ENCODE data around the gene CACNA1I. TPM values are rescaled to one million over a fixed set of nuclear protein-coding genes. Genes with fewer than 3 reads are reported as not detected.

Gene CACNA1I
- total RNA-seq, 1 donor from 2014 or later: 0.03 TPM

DNA sequence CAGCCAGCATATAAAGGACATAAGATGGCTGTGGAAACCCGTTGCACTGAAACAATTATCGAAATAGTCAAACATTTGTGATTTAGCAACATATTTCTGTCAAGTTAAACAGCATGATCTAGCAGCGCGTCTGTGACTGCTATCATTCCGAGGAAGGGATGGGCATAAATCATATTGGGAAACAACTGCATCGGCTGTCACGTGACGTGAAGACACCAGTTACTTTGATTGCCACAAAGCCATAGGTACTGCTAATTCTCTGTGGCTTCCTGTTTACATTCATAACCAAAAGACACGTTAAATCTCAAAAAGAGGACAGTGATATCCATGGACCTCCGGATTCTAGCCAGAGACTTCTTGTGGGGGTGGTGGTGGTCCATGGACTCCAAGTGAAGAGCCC is 87.8 kb downstream of the CACNA1I start:
- H3K9me3 Mint-ChIP-seq (ENCODE audit: unreplicated experiment): no peaks in the 10 kb centered on the region
- peaks cover 47% of the 10 kb centered on the region for H3K27me3 Mint-ChIP-seq (ENCODE audit: unreplicated experiment)
- TF ChIP-seq, protein P1, sequence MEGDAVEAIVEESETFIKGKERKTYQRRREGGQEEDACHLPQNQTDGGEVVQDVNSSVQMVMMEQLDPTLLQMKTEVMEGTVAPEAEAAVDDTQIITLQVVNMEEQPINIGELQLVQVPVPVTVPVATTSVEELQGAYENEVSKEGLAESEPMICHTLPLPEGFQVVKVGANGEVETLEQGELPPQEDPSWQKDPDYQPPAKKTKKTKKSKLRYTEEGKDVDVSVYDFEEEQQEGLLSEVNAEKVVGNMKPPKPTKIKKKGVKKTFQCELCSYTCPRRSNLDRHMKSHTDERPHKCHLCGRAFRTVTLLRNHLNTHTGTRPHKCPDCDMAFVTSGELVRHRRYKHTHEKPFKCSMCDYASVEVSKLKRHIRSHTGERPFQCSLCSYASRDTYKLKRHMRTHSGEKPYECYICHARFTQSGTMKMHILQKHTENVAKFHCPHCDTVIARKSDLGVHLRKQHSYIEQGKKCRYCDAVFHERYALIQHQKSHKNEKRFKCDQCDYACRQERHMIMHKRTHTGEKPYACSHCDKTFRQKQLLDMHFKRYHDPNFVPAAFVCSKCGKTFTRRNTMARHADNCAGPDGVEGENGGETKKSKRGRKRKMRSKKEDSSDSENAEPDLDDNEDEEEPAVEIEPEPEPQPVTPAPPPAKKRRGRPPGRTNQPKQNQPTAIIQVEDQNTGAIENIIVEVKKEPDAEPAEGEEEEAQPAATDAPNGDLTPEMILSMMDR (IDR thresholded peaks at IDR 0.05): no peak
- no peak overlapping the region for H3K4me3 Mint-ChIP-seq (ENCODE audit: unreplicated experiment)
- H3K27ac Mint-ChIP-seq (ENCODE audit: unreplicated experiment): no peak overlapping the region
- DNase-seq (ENCODE audit: extremely low spot score, unreplicated experiment): no peak
- H3K36me3 Mint-ChIP-seq (ENCODE audit: unreplicated experiment): no peaks in the 10 kb centered on the region
- peaks cover 2% of the 10 kb centered on the region for H3K4me1 Mint-ChIP-seq (ENCODE audit: unreplicated experiment)

DNA sequence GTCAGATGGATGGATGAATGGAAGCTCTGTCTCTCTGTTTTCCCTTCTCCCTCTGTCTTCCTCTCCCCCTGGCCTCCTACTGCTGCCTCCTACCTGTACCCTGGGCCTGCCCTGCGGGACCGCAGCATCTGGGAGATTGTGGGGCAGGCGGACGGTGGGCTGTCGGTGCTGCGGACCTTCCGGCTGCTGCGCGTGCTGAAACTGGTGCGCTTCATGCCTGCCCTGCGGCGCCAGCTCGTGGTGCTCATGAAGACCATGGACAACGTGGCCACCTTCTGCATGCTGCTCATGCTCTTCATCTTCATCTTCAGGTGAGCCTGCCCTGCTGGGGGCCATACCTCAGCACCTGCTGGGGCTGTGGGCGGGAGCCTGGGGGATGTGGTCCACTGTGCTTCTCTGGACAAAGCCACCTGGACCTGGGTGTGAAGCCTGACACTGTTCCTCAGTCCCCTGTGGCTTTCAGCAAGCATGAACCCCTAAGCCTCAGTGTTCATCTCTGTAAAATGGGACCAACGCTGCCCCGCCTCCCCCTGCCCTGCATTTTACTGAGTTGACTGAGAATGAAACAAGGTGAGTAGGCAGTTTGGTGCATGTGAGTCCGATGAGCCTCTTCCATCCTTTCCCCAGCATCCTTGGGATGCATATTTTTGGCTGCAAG is 88.4 kb downstream of the CACNA1I start:
- Mint-ChIP-seq H3K27me3 (ENCODE audit: unreplicated experiment) (peaks cover 51% of the 10 kb centered on the region), H3K27ac (ENCODE audit: unreplicated experiment) (no peak overlapping the region), H3K4me1 (ENCODE audit: unreplicated experiment) (peaks cover 2% of the 10 kb centered on the region), H3K4me3 (ENCODE audit: unreplicated experiment) (no peak overlapping the region), H3K36me3 (ENCODE audit: unreplicated experiment) (no peaks in the 10 kb centered on the region), H3K9me3 (ENCODE audit: unreplicated experiment) (no peaks in the 10 kb centered on the region)
- DNase-seq (ENCODE audit: extremely low spot score, unreplicated experiment): no peak
- TF ChIP-seq, protein P1 (IDR thresholded peaks at IDR 0.05): no peak

DNA sequence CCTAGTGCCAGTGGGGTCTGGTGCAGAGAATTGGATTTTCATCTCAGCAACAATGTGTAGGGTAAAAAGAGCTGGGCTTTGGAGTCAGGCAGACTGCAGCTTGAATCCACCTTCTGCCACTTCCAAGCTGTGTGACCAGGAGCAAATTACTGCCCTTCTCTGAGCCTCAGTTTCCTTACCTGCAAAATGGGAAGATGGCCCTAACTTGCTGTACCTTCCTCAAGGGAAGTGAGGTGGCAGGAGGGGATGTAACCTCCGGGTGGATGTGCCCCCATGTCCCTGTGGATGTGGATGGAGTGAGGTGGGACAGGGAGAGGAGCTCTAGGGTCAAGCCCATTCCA is 90.9 kb downstream of the CACNA1I start:
- peaks cover 53% of the 10 kb centered on the region for H3K27me3 Mint-ChIP-seq (ENCODE audit: unreplicated experiment)
- TF ChIP-seq, protein P1 (IDR thresholded peaks at IDR 0.05): no peak
- H3K9me3 Mint-ChIP-seq (ENCODE audit: unreplicated experiment): no peaks in the 10 kb centered on the region
- H3K4me1 Mint-ChIP-seq (ENCODE audit: unreplicated experiment): peaks cover 2% of the 10 kb centered on the region
- no peaks in the 10 kb centered on the region for H3K36me3 Mint-ChIP-seq (ENCODE audit: unreplicated experiment)
- H3K4me3 Mint-ChIP-seq (ENCODE audit: unreplicated experiment): no peak overlapping the region
- no peak for DNase-seq (ENCODE audit: extremely low spot score, unreplicated experiment)
- H3K27ac Mint-ChIP-seq (ENCODE audit: unreplicated experiment): no peak overlapping the region

DNA sequence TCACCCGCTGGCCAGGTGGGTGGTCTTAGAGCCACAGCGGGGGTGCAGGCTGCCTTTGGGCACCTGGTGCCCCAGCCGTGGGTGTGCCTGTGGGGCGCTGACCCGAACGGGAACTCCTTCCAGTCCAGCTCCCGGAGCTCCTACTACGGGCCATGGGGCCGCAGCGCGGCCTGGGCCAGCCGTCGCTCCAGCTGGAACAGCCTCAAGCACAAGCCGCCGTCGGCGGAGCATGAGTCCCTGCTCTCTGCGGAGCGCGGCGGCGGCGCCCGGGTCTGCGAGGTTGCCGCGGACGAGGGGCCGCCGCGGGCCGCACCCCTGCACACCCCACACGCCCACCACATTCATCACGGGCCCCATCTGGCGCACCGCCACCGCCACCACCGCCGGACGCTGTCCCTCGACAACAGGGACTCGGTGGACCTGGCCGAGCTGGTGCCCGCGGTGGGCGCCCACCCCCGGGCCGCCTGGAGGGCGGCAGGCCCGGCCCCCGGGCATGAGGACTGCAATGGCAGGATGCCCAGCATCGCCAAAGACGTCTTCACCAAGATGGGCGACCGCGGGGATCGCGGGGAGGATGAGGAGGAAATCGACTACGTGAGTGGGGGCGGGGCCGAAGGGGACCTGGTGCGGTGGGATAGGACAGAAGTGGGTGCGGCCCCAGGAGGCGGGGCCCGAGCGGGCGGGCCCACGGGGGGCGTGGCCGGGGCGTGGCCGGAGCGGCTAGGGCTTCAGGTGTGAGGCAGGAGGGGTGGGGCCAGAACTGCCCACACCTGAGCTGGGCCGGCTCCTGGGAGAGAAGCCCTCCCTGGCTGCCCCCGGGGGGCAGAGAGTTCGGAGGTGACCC is 91.5 kb downstream of the CACNA1I start:
- H3K36me3 Mint-ChIP-seq (ENCODE audit: unreplicated experiment): no peaks in the 10 kb centered on the region
- peaks cover 53% of the 10 kb centered on the region for H3K27me3 Mint-ChIP-seq (ENCODE audit: unreplicated experiment)
- H3K27ac Mint-ChIP-seq (ENCODE audit: unreplicated experiment): no peak overlapping the region
- TF ChIP-seq, protein P1 (IDR thresholded peaks at IDR 0.05): no peak
- H3K4me1 Mint-ChIP-seq (ENCODE audit: unreplicated experiment): peaks cover 2% of the 10 kb centered on the region
- H3K4me3 Mint-ChIP-seq (ENCODE audit: unreplicated experiment): no peak overlapping the region
- no peaks in the 10 kb centered on the region for H3K9me3 Mint-ChIP-seq (ENCODE audit: unreplicated experiment)
- DNase-seq (ENCODE audit: extremely low spot score, unreplicated experiment): no peak

DNA sequence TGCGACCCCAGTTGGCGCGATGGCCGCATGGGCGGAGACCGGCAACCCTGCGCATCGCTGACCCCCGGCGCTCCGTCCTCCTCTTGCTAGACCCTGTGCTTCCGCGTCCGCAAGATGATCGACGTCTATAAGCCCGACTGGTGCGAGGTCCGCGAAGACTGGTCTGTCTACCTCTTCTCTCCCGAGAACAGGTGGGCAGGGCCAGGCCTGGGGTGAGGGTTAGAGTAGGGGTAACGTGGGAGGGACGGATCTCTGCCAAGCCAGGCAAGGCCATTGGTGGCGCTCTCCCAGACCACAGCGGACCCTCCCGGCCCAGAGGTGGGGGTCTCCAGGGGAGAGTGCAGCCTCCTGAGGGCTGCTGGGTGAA is 92.1 kb downstream of the CACNA1I start:
- no peak overlapping the region for H3K27ac Mint-ChIP-seq (ENCODE audit: unreplicated experiment)
- H3K9me3 Mint-ChIP-seq (ENCODE audit: unreplicated experiment): no peaks in the 10 kb centered on the region
- no peaks in the 10 kb centered on the region for H3K36me3 Mint-ChIP-seq (ENCODE audit: unreplicated experiment)
- no peak for DNase-seq (ENCODE audit: extremely low spot score, unreplicated experiment)
- peaks cover 52% of the 10 kb centered on the region for H3K27me3 Mint-ChIP-seq (ENCODE audit: unreplicated experiment)
- peaks cover 2% of the 10 kb centered on the region for H3K4me1 Mint-ChIP-seq (ENCODE audit: unreplicated experiment)
- no peak overlapping the region for H3K4me3 Mint-ChIP-seq (ENCODE audit: unreplicated experiment)
- TF ChIP-seq, protein P1 (IDR thresholded peaks at IDR 0.05): no peak
